Measurements from ENCODE around the gene ALDOA. TPM values are rescaled to one million over a fixed set of nuclear protein-coding genes. Genes with fewer than 3 reads are reported as not detected.

Gene ALDOA
- total RNA-seq, 2 donors from 2014 or later: 2,396 to 2,926 TPM

- H3K9me3 ChIP-seq: no peaks in the 10 kb centered on the region
- no peaks in the 10 kb centered on the region for H3K27me3 ChIP-seq
- no peaks in the 10 kb centered on the region for H3K36me3 ChIP-seq
- H3K4me1 ChIP-seq: no peaks in the 10 kb centered on the region
- intact Hi-C loops (cut with DNase I): no loop called here
- H3K27ac ChIP-seq: no peak overlapping the region
- no peak overlapping the region for H3K4me3 ChIP-seq
- no peak overlapping the region for H3K9ac ChIP-seq (ENCODE audit: low read depth in 2 of 2, low read length in 2 of 2)
- TF ChIP-seq CTCF (IDR thresholded peaks at IDR 0.05): no peak
- no peak for DNase-seq
Measured at GRCh38 chr16:30104090-30104489, 38.5 kb downstream of the ALDOA start.

GRCh38 chr16:30104492-30104891, 38.9 kb downstream of the ALDOA start:
- H3K27me3 ChIP-seq: no peaks in the 10 kb centered on the region
- H3K36me3 ChIP-seq: no peaks in the 10 kb centered on the region

GRCh38 chr16:30108059-30108850, 42.7 kb downstream of the ALDOA start:
- H3K36me3 ChIP-seq: no peaks in the 10 kb centered on the region
- no peaks in the 10 kb centered on the region for H3K27me3 ChIP-seq
- H3K9me3 ChIP-seq: no peaks in the 10 kb centered on the region
- H3K4me1 ChIP-seq: peaks cover 2% of the 10 kb centered on the region
- no peak overlapping the region for H3K27ac ChIP-seq
- intact Hi-C loops (cut with DNase I): no loop called here
- no peak for DNase-seq
- no peak overlapping the region for H3K9ac ChIP-seq (ENCODE audit: low read depth in 2 of 2, low read length in 2 of 2)
- TF ChIP-seq CTCF (IDR thresholded peaks at IDR 0.05): no peak
- no peak overlapping the region for H3K4me3 ChIP-seq

More at GRCh38 chr16:30104492-30104891, 38.9 kb downstream of the ALDOA start:
- Histone ChIP-seq H3K4me3 (no peak overlapping the region), H3K9me3 (no peaks in the 10 kb centered on the region), H3K27ac (no peak overlapping the region), H3K4me1 (no peaks in the 10 kb centered on the region), H3K9ac (ENCODE audit: low read depth in 2 of 2, low read length in 2 of 2) (no peak overlapping the region)
- TF ChIP-seq CTCF (IDR thresholded peaks at IDR 0.05): no peak
- intact Hi-C loops (cut with DNase I): no loop called here
- DNase-seq: no peak

GRCh38 chr16:30110661-30111060, 45.1 kb downstream of the ALDOA start:
- Histone ChIP-seq H3K4me3 (no peak overlapping the region), H3K4me1 (peaks cover 19% of the 10 kb centered on the region), H3K27me3 (no peaks in the 10 kb centered on the region), H3K27ac (no peak overlapping the region), H3K9ac (ENCODE audit: low read depth in 2 of 2, low read length in 2 of 2) (no peak overlapping the region), H3K36me3 (no peaks in the 10 kb centered on the region), H3K9me3 (no peaks in the 10 kb centered on the region)
- no peak for TF ChIP-seq CTCF (IDR thresholded peaks at IDR 0.05)
- intact Hi-C loops (cut with DNase I): no loop called here
- no peak for DNase-seq

GRCh38 chr16:30112197-30113030, 46.9 kb downstream of the ALDOA start:
- intact Hi-C loops (cut with DNase I): no loop called here
- no peaks in the 10 kb centered on the region for H3K9me3 ChIP-seq
- H3K36me3 ChIP-seq: no peaks in the 10 kb centered on the region
- H3K4me1 ChIP-seq: peaks cover 25% of the 10 kb centered on the region
- H3K27ac ChIP-seq: peak overlapping the region; percentile 79
- DNase-seq: peak; percentile 83
- H3K9ac ChIP-seq (ENCODE audit: low read depth in 2 of 2, low read length in 2 of 2): peak overlapping the region in 1 of 2 donors; percentile 78
- H3K4me3 ChIP-seq: no peak overlapping the region
- no peaks in the 10 kb centered on the region for H3K27me3 ChIP-seq
- peak; percentile 77 for TF ChIP-seq CTCF (IDR thresholded peaks at IDR 0.05)

Measured in colonic mucosa (tissue), 4 donors.